ENCODE data around the gene MEGF11.

- TF ChIP-seq POLR2AphosphoS5 (IDR thresholded peaks at IDR 0.05; ENCODE audit: insufficient read depth in 1 of 2, low read depth in 1 of 2), result no peak
- TF ChIP-seq, protein P1, sequence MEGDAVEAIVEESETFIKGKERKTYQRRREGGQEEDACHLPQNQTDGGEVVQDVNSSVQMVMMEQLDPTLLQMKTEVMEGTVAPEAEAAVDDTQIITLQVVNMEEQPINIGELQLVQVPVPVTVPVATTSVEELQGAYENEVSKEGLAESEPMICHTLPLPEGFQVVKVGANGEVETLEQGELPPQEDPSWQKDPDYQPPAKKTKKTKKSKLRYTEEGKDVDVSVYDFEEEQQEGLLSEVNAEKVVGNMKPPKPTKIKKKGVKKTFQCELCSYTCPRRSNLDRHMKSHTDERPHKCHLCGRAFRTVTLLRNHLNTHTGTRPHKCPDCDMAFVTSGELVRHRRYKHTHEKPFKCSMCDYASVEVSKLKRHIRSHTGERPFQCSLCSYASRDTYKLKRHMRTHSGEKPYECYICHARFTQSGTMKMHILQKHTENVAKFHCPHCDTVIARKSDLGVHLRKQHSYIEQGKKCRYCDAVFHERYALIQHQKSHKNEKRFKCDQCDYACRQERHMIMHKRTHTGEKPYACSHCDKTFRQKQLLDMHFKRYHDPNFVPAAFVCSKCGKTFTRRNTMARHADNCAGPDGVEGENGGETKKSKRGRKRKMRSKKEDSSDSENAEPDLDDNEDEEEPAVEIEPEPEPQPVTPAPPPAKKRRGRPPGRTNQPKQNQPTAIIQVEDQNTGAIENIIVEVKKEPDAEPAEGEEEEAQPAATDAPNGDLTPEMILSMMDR (IDR thresholded peaks at IDR 0.05), result no peak
- TF ChIP-seq POLR2A (IDR thresholded peaks at IDR 0.05), result no peak
Measured at GRCh38 chr15:66014635-66015182, 238.8 kb downstream of the MEGF11 start.
